ENCODE data around the gene GSG1L2.

GSG1L2 gene

DNA sequence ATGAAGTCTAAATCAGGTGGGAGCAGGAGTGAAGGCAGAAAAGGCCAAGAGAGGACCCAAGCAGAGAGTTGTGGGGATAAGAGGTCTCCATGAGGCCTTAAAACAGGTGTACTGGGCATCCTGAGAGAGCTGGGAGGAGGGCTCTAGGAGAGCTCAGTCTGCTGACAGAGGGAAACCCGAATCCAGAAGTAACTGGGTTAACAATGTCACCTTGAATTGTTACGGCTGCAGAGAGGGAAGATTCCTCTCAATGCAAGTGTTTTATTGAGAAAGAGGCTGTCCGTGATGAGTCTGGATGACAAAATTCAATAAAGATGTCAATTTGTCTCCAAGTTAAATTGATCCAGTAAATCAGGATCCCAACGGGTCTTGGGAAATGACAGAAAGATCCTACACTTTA is 38.8 kb downstream of the GSG1L2 start:
- TF ChIP-seq, protein P1, sequence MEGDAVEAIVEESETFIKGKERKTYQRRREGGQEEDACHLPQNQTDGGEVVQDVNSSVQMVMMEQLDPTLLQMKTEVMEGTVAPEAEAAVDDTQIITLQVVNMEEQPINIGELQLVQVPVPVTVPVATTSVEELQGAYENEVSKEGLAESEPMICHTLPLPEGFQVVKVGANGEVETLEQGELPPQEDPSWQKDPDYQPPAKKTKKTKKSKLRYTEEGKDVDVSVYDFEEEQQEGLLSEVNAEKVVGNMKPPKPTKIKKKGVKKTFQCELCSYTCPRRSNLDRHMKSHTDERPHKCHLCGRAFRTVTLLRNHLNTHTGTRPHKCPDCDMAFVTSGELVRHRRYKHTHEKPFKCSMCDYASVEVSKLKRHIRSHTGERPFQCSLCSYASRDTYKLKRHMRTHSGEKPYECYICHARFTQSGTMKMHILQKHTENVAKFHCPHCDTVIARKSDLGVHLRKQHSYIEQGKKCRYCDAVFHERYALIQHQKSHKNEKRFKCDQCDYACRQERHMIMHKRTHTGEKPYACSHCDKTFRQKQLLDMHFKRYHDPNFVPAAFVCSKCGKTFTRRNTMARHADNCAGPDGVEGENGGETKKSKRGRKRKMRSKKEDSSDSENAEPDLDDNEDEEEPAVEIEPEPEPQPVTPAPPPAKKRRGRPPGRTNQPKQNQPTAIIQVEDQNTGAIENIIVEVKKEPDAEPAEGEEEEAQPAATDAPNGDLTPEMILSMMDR (IDR thresholded peaks at IDR 0.05; ENCODE audit: low read depth, low read length), result no peak
- no peaks in the 10 kb centered on the region for H3K36me3 ChIP-seq
- no peak for DNase-seq
- H3K4me3 ChIP-seq (ENCODE audit: low read depth, low read length), result no peak overlapping the region
- H3K27me3 ChIP-seq (ENCODE audit: insufficient read depth, low read depth, severe bottlenecking), result no peaks in the 10 kb centered on the region
- H3K9me3 ChIP-seq (ENCODE audit: severe bottlenecking), result no peaks in the 10 kb centered on the region
- no peak overlapping the region for H3K27ac ChIP-seq

DNA sequence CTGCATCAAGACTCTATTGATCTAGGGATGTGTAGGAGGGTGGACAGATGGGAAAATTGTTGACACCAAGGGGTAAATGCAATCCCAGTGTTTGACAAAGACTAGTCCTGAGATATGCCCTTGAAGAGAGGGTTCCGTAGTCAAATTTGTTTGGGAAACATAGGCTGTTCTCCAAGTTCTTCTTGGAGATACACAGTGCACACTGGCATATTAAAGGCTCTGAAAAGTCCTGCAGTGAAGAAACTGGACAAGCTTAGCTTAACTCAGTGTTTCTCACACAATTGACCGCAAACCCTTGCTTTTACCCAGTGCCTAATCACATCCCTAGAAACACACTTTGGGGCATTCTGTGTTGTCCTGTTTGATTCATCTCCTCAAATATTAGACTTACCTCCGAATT is 41.3 kb downstream of the GSG1L2 start:
- H3K36me3 ChIP-seq, result no peaks in the 10 kb centered on the region
- no peak overlapping the region for H3K27ac ChIP-seq
- TF ChIP-seq, protein P1 (IDR thresholded peaks at IDR 0.05; ENCODE audit: low read depth, low read length), result no peak
- no peak for DNase-seq
- no peaks in the 10 kb centered on the region for H3K9me3 ChIP-seq (ENCODE audit: severe bottlenecking)
- no peaks in the 10 kb centered on the region for H3K27me3 ChIP-seq (ENCODE audit: insufficient read depth, low read depth, severe bottlenecking)
- no peak overlapping the region for H3K4me3 ChIP-seq (ENCODE audit: low read depth, low read length)

DNA sequence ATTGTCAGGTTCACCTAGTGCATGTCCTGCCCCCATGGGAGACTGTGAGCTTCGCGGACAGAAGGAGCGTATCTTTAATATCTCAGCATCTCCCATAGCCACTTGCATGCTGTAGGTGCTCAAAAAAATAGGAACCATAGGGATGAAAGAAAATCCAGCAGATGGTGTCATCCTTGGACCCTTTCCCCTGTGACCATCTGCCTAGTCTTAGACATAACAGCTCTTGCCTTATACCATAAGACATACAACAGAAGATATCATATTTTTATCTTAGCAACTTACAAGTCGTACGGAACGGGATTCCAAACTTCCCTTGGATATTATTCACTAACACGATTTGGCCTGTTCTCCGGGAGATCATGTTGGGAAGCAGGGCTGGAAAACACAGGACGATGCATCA is 45.0 kb downstream of the GSG1L2 start:
- DNase-seq, result no peak
- H3K27me3 ChIP-seq (ENCODE audit: insufficient read depth, low read depth, severe bottlenecking), result no peaks in the 10 kb centered on the region
- no peaks in the 10 kb centered on the region for H3K9me3 ChIP-seq (ENCODE audit: severe bottlenecking)
- no peaks in the 10 kb centered on the region for H3K36me3 ChIP-seq
- no peak overlapping the region for H3K4me3 ChIP-seq (ENCODE audit: low read depth, low read length)
- TF ChIP-seq, protein P1 (IDR thresholded peaks at IDR 0.05; ENCODE audit: low read depth, low read length), result no peak
- no peak overlapping the region for H3K27ac ChIP-seq

DNA sequence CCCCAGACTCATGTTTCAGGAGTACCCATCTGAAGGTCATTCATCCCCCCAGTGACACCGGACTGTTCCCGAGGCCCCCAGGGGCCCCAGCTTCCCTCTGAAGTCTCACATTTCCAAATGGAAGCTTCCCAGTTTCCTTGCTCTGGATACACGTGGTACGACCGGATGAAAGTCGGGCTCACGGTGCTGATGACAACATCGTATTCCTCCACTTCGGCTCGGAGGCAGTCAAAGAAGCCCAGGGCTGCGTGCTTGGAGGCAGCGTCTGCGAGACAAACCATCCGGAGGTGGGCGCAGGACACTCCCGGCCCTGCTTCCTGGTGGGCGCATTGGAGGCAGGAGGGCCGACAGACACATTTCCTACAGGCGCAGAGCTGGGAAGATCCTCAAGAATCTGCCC is 49.2 kb downstream of the GSG1L2 start:
- Histone ChIP-seq H3K9me3 (ENCODE audit: severe bottlenecking) (no peaks in the 10 kb centered on the region), H3K36me3 (no peaks in the 10 kb centered on the region), H3K27me3 (ENCODE audit: insufficient read depth, low read depth, severe bottlenecking) (no peaks in the 10 kb centered on the region), H3K4me3 (ENCODE audit: low read depth, low read length) (no peak overlapping the region), H3K27ac (no peak overlapping the region)
- no peak for DNase-seq
- TF ChIP-seq, protein P1 (IDR thresholded peaks at IDR 0.05; ENCODE audit: low read depth, low read length), result no peak

DNA sequence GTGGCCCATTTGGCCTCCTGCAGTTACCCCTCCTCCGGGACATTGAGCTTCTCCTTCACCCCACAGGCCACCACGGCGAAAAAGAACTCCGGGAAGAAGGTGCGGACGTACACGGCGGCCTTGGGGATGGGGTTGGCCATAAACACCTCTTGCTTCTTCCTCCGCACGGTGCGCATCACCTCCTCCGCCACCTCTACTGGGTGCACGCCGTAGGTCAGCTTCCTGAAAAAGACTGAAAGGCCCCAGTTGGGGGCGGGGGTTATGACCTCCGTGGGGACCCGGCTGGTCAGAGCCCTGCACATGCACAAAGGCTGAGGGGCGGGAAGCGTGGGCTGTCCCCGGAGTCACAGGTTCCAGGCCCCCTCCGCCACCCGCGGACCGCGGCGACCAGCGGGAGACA is 50.4 kb downstream of the GSG1L2 start:
- no peaks in the 10 kb centered on the region for H3K36me3 ChIP-seq
- TF ChIP-seq, protein P1 (IDR thresholded peaks at IDR 0.05; ENCODE audit: low read depth, low read length), result no peak

DNA sequence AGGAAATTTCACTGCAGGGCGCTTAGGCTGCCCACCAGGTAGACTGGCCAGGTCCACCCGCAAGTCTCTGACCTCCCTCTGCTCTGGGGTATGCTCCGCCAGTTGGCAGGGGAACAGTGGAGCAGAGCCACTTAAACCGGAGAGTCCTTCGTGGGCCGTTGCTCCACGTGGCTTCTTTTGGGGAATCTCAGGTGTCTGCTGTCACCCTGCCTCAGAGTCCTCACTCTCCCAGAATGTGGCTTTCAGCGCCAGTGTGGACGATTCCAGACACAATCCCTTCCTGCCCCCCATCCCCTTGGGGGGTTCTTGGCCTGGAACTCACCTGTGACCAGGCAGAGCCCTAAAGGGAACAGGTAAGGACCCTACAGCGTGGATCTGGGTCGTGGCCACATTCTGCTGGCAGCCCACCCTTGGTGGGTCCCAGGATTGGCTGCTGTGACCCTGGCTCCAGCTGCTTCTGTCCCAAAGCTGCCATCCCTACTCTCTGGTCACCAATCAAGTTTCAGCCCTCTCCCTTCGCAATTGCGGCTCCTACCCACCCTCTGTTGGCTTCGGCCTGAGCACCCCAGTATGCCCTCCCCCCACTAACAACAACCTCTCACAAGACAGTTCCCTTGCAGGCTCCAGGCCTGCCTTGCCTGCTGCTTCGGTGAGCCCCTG is 52.7 kb downstream of the GSG1L2 start:
- Histone ChIP-seq H3K4me3 (ENCODE audit: low read depth, low read length) (no peak overlapping the region), H3K27me3 (ENCODE audit: insufficient read depth, low read depth, severe bottlenecking) (no peaks in the 10 kb centered on the region), H3K9me3 (ENCODE audit: severe bottlenecking) (no peaks in the 10 kb centered on the region), H3K27ac (no peak overlapping the region), H3K36me3 (no peaks in the 10 kb centered on the region)
- TF ChIP-seq, protein P1 (IDR thresholded peaks at IDR 0.05; ENCODE audit: low read depth, low read length), result no peak
- no peak for DNase-seq

More for the DNA sequence above, 50.4 kb downstream of the GSG1L2 start:
- H3K27me3 ChIP-seq (ENCODE audit: insufficient read depth, low read depth, severe bottlenecking), result no peaks in the 10 kb centered on the region
- DNase-seq, result no peak
- H3K9me3 ChIP-seq (ENCODE audit: severe bottlenecking), result no peaks in the 10 kb centered on the region
- H3K4me3 ChIP-seq (ENCODE audit: low read depth, low read length), result no peak overlapping the region
- no peak overlapping the region for H3K27ac ChIP-seq
